ENCODE results near the gene COL2A1.

Gene COL2A1

GRCh38 chr12:47989666-47990065 is 14.6 kb downstream of the COL2A1 start:
- no peak for DNase-seq (ENCODE audit: extremely low spot score)
- ChIA-PET CTCF (no interaction called here), POLR2A (no interaction called here)
- TF ChIP-seq CTBP1 (IDR thresholded peaks at IDR 0.05; ENCODE audit: borderline replicate concordance) (no peak), ZNF384 (IDR thresholded peaks at IDR 0.05) (no peak), FOXA1 (IDR thresholded peaks at IDR 0.05) (no peak), FOXM1 (IDR thresholded peaks at IDR 0.05; ENCODE audit: borderline replicate concordance) (no peak), L3MBTL2 (conservative IDR thresholded peaks at IDR 0.05) (no peak), TARDBP (IDR thresholded peaks at IDR 0.05) (no peak), BHLHE40 (IDR thresholded peaks at IDR 0.05; ENCODE audit: borderline replicate concordance) (no peak), ELF4 (IDR thresholded peaks at IDR 0.05) (no peak), HDGF (IDR thresholded peaks at IDR 0.05; ENCODE audit: borderline replicate concordance) (no peak), ARNT (IDR thresholded peaks at IDR 0.05) (no peak), NFRKB (IDR thresholded peaks at IDR 0.05) (no peak), SUZ12 (IDR thresholded peaks at IDR 0.05) (no peak)

- TF ChIP-seq HDGF (IDR thresholded peaks at IDR 0.05; ENCODE audit: borderline replicate concordance) (no peak), ELF4 (IDR thresholded peaks at IDR 0.05) (no peak), PKNOX1 (IDR thresholded peaks at IDR 0.05) (no peak), CTBP1 (IDR thresholded peaks at IDR 0.05; ENCODE audit: borderline replicate concordance) (no peak), FOXA1 (IDR thresholded peaks at IDR 0.05) (no peak), ZNF384 (IDR thresholded peaks at IDR 0.05) (no peak), FOXM1 (IDR thresholded peaks at IDR 0.05; ENCODE audit: borderline replicate concordance) (no peak), FOXK2 (IDR thresholded peaks at IDR 0.05) (no peak), L3MBTL2 (conservative IDR thresholded peaks at IDR 0.05) (no peak), ARNT (IDR thresholded peaks at IDR 0.05) (no peak), NFRKB (IDR thresholded peaks at IDR 0.05) (no peak), SUZ12 (IDR thresholded peaks at IDR 0.05) (no peak), SP1 (IDR thresholded peaks at IDR 0.05) (no peak), LEF1 (IDR thresholded peaks at IDR 0.05; ENCODE audit: borderline replicate concordance) (no peak), BHLHE40 (IDR thresholded peaks at IDR 0.05; ENCODE audit: borderline replicate concordance) (no peak), TARDBP (IDR thresholded peaks at IDR 0.05) (no peak)
Observed at GRCh38 chr12:47989023-47989417, 15.3 kb downstream of the COL2A1 start.

GRCh38 chr12:47988073-47989022 is 15.9 kb downstream of the COL2A1 start:
- POLR2A ChIA-PET = interaction anchor here (0.6 to 0.8 kb wide), 2 partner anchors 131 to 169 kb away, joined by 3 read pairs; partner anchors contain the start of genes ASB8 and PFKM
- TF ChIP-seq ELF4 (IDR thresholded peaks at IDR 0.05) (no peak), FOXM1 (IDR thresholded peaks at IDR 0.05; ENCODE audit: borderline replicate concordance) (no peak), CTBP1 (IDR thresholded peaks at IDR 0.05; ENCODE audit: borderline replicate concordance) (no peak), LEF1 (IDR thresholded peaks at IDR 0.05; ENCODE audit: borderline replicate concordance) (no peak), ARNT (IDR thresholded peaks at IDR 0.05) (no peak), FOXK2 (IDR thresholded peaks at IDR 0.05) (no peak), PKNOX1 (IDR thresholded peaks at IDR 0.05) (no peak)
- no peak for DNase-seq (ENCODE audit: extremely low spot score)
- CTCF ChIA-PET = no interaction called here

More at GRCh38 chr12:47989023-47989417, 15.3 kb downstream of the COL2A1 start:
- DNase-seq (ENCODE audit: extremely low spot score) = no peak
- ChIA-PET POLR2A (no interaction called here), CTCF (no interaction called here)

GRCh38 chr12:47987411-47988072 is 16.7 kb downstream of the COL2A1 start:
- CTCF ChIA-PET = no interaction called here
- TF ChIP-seq NFRKB (IDR thresholded peaks at IDR 0.05) (no peak), SP1 (IDR thresholded peaks at IDR 0.05) (no peak), CTBP1 (IDR thresholded peaks at IDR 0.05; ENCODE audit: borderline replicate concordance) (no peak), ARNT (IDR thresholded peaks at IDR 0.05) (no peak), BHLHE40 (IDR thresholded peaks at IDR 0.05; ENCODE audit: borderline replicate concordance) (no peak), SUZ12 (IDR thresholded peaks at IDR 0.05) (no peak), ZNF384 (IDR thresholded peaks at IDR 0.05) (no peak), TARDBP (IDR thresholded peaks at IDR 0.05) (no peak), FOXM1 (IDR thresholded peaks at IDR 0.05; ENCODE audit: borderline replicate concordance) (no peak)
- POLR2A ChIA-PET = interaction anchor here (0.6 to 0.8 kb wide), 2 partner anchors 132 to 170 kb away, joined by 3 read pairs; partner anchors contain the start of genes ASB8 and PFKM
- no peak for DNase-seq (ENCODE audit: extremely low spot score)

GRCh38 chr12:47986832-47987231 is 17.4 kb downstream of the COL2A1 start:
- CTCF ChIA-PET = no interaction called here
- no peak for DNase-seq (ENCODE audit: extremely low spot score)
- POLR2A ChIA-PET = no interaction called here
- TF ChIP-seq PKNOX1 (IDR thresholded peaks at IDR 0.05) = no peak

GRCh38 chr12:47986291-47986660 is 18.0 kb downstream of the COL2A1 start:
- CTCF ChIA-PET = no interaction called here
- POLR2A ChIA-PET = no interaction called here
- DNase-seq (ENCODE audit: extremely low spot score) = no peak
- TF ChIP-seq FOXM1 (IDR thresholded peaks at IDR 0.05; ENCODE audit: borderline replicate concordance) = no peak
- no peak for TF ChIP-seq FOXK2 (IDR thresholded peaks at IDR 0.05)
- TF ChIP-seq L3MBTL2 (conservative IDR thresholded peaks at IDR 0.05) = no peak
- no peak for TF ChIP-seq HDGF (IDR thresholded peaks at IDR 0.05; ENCODE audit: borderline replicate concordance)
- TF ChIP-seq ARNT (IDR thresholded peaks at IDR 0.05) = no peak
- TF ChIP-seq BHLHE40 (IDR thresholded peaks at IDR 0.05; ENCODE audit: borderline replicate concordance) = no peak
- no peak for TF ChIP-seq ZNF384 (IDR thresholded peaks at IDR 0.05)
- TF ChIP-seq NFRKB (IDR thresholded peaks at IDR 0.05) = no peak
- no peak for TF ChIP-seq CTBP1 (IDR thresholded peaks at IDR 0.05; ENCODE audit: borderline replicate concordance)
- no peak for TF ChIP-seq LEF1 (IDR thresholded peaks at IDR 0.05; ENCODE audit: borderline replicate concordance)
- no peak for TF ChIP-seq PKNOX1 (IDR thresholded peaks at IDR 0.05)
- no peak for TF ChIP-seq TARDBP (IDR thresholded peaks at IDR 0.05)
- TF ChIP-seq FOXA1 (IDR thresholded peaks at IDR 0.05) = no peak
- TF ChIP-seq SUZ12 (IDR thresholded peaks at IDR 0.05) = no peak
- TF ChIP-seq ELF4 (IDR thresholded peaks at IDR 0.05) = no peak
- no peak for TF ChIP-seq SP1 (IDR thresholded peaks at IDR 0.05)
